Fibroblast of gingiva (primary cell): Measurements from ENCODE around the gene BRD1.
"Not testable (repeated sequence)": the region's sequence is repeated elsewhere in the genome, so short reads cannot be mapped to it uniquely, and the experiment has no call there.

Source experiments
- DNase-seq: peaks from one replicate; pipeline ENCODE4 v3.0.0-alpha.2; 2011; ENCODE audit warnings: low read depth

BRD1 gene

DNA sequence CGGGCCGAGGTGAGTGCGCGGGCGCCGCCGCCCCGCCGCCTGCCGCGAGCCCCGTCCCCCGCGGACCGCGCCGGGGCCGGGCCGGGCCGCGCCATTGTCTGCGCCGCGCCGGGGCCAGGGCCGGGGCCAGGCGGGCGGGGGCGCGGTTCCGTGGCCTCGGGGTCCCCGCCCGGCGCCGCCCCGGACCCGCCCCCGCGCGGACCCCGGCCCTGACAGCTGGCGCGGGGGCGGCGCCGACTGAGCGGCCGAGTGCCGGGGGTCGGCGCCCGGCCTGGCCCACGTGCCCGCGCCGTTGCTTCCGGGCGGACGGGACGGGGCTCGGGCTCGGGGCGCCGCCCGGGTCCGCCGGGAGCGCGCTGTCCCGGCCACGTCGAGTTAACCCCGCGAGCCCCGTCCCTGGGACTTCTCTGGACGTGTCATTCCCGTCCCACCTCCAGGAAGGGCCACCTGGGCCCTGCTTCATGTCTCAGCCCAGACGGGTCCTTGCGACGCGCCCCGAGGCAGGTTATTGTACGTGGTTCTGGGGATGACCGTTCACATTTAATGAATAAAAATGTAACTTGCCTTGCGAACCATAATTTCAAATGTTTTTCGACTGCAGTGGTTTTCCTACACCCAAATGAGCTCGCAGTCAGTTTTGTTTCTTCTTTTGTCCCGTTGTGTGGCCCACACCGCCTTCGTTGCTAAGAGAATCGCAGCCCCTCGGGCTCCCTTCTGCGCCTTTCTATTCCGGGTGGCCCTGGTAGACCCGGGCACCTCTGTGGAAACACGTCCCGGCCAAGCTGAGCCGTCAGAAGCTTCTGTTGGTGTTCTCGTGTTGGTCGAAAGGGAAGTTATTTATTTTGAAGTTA is 26.5 kb upstream of the BRD1 start:
- peak; percentile 21 for DNase-seq

DNA sequence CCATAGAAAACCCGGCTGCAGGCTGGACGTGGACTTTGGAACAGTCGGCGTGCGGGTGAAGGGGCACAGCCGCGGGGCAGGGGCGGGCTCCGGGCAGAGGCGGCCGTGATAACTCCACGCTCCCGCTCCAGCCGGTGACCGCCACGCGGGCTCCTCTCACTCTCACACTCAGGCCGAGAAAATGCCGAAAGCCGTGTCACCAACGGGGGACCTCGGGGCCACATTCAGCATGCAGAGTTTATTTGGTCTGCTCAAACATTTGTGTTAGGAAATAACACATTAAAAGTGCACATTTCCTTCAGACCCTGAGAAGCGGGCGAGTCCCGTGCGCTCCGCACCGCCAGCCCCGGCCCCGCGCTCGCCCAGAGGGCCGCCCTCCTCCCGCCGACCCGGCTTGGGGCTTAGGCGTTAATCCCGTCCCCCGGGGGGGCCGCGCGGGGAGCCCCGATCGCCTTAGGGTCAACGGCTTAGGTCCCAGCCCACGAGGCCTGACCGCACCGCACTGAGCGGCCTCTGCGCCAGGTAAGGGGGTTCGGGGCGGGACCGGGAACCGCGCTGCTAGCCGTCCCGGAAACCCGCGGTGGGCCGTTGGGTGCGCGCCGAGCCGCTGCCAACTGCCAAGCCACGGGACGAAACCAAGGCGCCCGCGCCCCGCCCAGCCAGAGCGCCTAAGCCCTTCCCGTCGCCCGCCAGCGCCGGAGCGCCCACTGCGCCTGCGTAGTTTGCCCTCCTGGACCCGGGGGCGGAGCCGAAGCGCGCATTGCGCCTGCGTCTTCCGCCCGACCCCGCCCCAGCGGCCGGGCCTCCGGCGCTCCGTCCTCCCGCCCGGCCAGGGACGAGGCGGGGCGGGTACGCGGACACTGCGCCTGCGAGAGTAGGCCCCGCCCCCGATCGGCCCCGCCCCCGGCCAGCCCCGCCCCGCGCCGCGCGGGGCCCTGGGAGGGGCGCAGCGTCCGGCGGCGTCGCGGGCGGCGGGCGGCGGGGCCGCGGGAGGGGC is 25.5 kb upstream of the BRD1 start, which contains the start of gene ZBED4:
ZBED4 (plus strand) TSS at position 947 of the 997 bp plus-strand sequence. CDS start 29,819 bp downstream, outside the sequence.
- DNase-seq: peak; percentile 95

DNA sequence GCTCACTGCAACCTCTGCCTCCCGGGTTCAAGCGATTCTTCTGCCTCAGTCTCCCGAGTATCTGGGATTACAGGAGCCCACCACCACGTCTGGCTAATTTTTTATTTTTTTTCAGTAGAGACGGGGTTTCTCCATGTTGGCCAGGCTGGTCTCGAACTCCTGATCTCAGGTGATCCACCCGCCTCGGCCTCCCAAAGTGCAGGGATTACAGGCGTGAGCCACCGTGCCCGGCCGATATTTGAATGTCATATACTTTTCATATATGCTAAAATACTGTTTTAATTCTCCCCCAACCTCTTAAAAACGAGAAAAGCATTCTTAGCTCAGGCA is 24.9 kb upstream of the BRD1 start:
- DNase-seq: not testable (repeated sequence)

DNA sequence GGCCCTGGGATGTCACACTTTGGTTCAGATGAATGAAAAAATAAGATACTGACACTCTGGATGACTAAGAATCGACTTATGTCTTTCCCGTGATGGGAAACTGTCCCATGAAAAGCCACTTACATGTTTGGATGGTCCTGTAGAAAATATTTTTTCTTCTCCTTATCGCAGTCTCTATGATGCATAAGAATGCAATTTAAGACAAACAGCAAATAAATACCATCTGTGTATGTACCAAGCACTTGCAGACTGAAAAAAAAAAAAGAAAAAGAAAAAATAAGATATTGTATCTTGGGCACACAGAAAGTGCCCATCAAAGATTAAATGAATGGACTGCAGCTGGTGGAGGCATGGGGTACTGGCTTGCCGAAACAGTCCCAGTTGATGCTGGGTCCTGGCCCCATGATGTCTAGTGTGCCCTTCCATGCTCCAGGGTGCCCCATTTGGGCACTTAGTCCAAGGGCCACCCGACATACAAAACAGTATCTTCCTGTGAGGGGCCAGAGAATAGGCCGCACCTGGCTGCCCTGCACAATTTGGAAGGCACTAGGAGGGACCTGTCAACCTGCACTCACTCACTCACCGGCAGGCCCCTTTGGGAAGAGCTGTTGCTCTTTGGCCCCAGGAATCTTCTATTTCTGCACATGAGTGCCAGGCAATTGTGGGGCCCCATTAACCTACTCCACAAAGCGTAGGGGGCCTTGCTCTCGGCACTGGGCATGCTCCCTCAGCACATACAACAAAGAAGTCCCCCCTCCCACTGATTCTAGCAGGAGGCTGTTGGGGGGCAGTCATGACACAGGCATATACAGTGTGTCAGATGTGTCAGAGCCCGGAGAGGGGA is 23.5 kb upstream of the BRD1 start:
- no peak for DNase-seq

DNA sequence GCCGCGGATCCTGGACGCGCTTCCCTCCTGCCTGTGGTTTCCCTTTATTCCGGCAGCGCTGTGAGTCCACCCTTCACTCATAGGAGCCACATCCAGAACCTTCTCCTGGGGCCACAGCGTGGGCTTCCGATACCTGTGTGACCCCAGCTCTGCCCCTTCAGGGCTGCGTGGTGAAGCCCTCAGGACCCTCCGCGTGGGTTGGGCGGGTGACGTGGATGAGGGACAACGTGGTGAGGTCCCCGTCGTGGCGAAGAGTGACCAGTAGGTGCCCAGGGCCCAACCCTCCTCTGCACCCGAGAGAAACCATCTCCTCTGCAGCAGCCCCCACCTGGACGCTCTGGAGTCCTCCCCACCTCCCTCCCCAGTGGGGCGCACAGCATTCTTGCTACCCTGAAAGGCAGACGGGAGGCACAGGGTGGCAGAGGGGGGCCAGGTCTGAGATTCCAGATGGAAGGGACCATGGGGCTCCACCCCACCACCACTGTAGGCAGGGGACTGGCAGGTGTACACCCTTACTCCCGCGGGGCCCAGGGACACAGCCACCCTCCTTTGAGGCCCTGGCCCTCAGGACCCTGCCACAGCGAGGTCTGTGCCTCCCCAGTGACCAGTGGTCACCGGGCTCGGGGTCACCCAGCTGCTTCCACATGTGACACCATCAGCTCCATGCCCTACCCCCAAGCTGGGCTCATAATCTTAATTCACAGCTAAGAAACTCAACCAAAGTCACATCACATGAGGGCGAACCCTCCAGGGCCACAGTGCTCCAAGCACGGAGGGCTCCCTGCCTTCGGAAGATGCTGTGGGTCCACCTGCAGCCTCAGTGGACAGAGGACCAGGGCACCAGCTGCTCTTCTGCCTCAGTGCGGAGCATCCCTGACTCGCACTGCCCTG is 22.6 kb upstream of the BRD1 start:
- DNase-seq: no peak

DNA sequence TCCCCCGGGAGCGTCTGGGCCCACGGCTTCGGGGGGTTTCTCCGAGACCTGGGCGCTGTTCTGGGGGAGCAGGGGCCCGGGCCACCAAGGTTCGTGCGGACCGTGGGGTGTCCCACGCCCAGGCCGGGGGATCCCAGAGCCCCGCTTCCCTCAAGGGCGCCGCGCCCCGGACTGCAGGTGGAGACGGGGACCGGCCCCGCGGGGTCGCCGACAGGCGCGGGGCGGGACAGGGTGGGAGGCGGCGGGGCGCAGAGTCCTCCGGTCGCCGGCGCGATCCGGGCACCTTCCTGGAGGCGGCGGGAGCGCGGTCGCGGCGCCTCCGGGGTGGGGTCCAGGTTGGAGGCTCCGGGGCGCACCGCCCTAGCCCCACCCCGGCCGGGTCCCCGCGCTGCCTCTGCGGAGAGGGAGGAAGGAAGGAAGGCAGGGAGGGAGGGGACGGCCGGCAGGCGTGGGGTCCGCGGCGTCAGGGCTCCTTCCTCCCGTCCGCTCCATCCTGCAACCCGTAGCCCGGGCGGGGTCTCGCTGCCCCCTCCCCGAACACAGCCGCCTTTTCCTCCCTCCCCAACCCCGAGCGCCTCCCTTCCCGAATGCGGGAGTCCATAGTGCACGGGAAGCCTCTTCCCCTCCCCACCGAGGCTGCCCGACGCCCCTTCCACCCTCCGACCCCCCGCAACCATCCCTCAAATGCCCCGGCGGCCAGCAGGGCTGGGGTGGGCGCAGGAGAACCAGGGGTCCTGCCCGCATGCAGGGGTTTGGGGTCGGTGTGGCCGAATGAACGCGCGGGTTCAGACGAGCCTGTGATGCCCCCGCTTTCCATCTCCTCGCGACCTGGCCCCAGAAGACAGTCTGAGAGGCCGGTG is 21.7 kb upstream of the BRD1 start:
- no peak for DNase-seq

DNA sequence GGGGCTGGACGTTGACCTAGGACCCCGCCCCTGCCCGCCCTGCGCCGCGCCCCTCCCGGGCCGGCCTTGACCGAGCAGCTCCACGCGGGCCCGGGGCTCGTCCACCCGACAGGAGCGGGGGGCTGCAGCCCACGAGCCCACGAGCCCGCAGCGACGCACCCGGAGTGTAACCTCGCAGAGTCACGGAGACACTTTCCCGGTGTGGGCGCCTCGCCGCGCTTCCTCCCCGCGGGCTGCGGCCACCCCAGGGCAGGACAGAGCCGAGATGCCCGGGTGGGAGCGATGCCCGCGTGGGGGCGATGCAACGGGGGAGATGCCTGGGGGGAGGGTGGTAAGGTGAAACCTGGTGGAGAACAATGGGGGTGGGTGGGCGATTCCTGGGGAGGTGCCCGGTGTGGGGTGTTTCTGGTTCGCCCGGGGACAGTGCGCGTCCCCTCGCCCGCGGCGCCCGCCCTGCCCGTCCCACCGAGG is 21.1 kb upstream of the BRD1 start:
- DNase-seq: no peak

DNA sequence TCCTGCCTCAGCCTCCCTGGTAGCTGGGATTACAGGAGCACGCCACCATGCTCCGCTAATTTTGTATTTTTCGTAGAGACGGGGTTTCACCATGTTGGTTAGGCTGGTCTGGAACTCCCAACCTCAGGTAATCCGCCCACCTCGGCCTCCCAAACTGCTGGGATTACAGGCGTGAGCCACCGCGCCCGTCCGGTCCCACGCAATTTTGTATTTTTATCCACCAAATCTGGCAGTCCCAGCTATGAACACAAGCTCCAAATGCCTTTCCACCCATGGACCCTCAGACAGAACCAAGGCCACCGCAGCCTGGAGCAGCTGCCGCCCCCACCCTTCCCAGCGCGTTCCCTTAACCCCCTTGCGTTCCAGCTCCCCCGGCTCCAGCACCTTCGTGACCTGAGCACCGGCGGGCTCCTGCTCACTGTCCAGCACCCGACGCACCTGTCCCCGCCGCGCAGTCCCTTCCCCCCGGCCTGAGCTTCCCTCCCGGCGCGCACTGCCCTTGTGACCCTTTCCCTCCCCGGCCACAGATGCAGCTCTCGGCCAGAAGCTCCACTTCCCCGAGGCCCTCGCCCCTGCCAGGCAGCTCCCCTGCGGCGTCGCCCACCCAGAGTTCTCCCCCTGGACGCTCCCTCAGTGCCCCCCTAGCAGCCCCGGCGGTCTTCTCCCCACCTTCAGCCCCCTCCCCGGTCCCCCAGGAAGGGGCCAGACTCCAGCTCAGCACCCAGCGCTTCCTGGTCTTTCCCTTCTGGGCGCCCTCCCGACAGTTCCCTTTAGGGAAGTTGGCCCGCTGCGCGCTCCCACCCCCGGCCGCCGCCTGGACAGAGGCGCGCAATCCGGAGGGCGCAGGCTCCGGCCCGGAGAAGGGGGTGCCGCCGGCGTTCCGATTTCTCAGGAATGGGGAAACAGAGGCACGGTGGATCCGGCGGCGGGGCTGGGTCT is 20.3 kb upstream of the BRD1 start:
- DNase-seq: no peak

DNA sequence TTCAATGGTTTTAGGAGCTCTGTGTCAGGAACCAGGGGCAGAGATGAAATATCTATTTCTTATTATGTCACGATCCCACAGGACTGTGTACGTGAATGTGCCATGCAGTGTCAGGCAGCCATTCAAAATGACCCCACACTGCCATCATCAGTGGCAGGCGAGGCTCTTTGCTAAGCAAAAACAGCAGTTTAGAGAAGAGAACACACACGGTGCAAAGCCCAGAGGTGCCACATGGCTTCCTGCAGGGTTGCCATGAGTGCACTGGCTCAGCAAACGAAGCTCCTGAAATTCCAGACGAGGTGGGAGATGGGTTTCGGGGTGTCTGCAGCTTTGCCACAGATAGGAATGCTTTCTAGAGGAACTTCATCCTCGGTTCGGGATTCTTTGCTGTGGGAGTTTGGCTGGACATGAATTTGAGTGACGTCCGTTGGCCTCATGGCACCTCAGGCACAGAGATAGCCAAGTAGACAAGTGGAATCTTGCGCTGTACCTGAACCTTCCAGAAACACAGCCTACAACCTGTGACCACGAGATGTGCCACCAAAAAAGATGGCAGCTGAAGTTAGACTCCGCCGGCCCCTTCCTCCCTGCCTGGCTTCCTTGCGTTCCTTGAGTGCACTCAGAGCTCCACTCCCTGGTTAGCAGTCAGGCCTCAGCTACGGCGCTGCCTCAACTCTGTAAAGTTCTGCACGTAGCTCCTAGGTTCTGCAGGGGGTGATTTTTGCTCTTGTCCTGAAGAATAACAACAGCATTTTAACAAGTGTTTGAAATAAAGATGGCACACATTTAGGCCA is 18.2 kb upstream of the BRD1 start:
- DNase-seq: no peak

DNA sequence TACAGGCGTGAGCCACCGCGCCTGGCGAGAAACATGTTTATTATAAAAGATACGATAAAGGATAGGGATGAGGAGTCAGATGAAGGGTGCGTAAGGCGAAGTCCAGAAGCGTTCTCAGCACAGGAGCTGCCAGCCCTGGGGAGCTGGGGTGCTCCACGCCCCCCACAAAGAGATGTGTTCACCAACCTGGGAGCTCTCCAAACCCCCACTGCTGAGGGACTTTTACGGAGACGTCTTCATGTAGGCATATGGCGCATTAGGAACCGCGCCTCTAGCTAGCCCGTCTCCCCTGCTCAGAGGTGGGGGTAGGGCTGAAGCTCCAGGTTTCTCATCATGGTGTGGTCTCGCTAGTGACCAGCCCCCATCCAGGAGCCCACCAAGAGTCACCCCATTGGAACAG is 17.6 kb upstream of the BRD1 start:
- no peak for DNase-seq

DNA sequence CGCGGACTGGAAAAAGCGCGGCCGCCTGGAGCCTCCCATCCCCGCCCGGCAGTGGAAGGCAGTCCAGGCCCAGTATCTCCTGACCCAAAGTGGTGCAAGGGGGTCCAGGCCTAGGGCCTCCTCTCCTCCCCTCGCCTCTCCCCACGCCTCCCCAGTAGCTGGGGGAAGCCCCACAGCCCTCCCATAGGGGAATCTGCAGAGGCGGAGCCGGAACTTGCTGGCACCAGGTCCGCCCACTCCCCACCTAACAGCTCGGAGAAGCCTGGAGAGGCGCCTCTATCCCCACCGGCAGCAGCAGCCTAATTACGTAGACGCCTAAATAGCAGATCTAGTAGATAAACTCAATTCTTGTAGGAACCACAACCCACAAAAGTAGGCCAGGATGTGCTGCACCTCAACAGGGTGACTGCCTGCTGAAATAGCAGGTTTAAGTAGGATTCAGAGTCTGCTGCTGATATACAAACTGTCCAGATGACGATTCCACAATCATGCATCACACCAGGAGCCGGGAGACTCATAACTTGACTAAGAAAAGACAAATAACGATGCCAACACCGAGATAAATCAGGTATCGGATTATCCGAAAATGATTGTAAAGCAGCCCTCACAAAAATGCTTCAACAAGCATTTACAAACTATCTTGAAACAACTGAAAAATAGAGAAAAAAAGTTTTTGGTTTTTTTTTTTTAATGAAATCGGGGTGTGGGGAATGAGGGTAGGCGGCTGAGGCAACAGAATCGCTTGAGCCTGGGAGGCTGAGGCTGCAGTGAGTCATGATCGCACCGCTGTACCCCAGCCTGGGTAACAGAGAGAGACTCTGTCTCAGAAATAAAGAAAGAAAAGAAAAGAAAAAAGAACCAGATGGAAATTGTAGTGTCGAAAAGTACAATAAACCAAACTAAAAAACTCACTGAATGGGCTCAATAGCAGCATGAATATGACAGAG is 11.4 kb upstream of the BRD1 start:
- DNase-seq: no peak

DNA sequence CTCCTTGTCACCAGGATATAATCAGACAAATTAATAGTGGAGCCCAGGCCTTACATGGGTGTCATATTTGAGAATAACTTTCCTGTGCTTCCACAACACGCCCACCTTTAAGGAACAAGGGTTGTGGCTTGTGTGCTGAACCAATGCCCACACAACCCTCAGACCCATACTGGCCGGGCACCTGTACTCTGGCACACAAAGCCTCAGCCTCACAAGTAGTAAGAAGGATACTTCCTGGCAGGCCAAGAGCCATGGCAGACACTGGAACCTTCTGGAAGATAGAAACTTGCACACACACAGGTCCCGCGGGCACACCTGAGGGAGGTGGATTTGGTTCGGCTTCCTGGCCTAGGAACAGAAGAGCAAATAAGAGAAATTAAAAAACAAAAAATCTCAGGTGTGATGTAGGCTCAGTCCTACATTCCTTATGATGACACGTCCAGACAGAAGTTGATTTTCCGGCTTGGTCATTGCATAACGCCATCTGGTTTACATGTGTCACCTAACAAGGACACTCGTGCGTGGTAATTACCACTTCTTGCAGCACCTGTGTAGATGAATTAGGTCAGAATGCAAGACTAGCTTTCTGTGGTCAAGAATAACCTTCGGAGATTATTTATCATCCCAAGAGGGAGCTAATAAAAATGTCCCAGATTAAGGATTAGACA is 5.8 kb upstream of the BRD1 start:
- DNase-seq: no peak

DNA sequence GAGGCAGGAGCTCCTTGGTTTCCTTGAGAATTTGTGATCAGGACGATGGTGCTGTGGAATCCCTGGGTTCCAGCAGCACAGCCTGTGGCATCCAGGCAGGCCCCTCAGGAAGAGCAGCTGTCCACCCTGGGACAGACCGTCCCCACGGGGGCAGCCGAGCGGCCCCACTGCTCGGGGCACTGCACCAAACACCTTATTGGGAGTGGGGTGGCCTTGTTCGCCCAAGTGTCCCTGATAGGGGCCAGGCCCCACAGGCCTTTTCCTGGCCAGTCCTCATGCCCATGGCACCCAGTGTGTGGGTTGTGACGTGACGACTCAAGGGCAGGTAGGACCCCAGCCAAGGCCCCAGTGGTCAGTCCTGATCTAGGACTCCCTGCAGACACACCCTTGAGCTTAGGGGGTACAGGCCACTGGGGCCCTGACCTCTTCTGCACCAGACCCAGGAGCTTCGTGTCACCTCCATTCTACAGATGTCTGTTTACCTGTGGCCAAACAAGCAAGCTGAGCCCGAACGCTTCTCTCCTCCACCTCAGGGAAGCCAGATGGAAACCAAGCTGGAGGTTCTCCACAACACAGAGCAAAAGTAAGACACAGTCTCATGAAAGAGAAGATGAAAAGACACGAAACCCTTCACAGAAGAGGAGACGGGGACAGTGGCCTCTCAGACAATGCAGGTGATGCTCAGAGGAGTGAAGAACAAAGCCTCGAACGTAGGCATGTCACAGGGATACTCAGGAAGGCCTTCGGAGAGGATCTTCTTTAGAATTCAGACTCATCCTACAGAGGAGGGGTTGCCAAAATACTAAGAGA is 1.6 kb upstream of the BRD1 start:
- no peak for DNase-seq

DNA sequence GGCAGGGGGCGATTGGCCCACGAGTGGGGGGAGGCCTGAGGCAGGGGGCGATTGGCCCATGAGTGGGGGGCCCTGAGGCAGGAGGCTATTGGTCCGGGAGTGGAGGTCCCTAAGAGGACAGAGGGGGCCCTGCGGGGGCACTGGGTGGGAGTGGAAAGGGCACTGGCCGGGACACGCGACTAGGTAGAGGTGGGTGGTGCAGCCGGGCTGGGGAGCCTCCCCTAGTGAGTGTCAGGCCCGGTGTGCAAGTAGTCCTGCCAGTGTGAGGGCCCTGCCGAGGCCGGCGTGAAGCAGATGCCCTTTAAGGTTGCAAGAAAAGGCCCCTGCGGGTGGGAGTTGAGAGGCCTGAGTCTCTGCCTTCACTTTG is 909 bp upstream of the BRD1 start:
- no peak for DNase-seq

DNA sequence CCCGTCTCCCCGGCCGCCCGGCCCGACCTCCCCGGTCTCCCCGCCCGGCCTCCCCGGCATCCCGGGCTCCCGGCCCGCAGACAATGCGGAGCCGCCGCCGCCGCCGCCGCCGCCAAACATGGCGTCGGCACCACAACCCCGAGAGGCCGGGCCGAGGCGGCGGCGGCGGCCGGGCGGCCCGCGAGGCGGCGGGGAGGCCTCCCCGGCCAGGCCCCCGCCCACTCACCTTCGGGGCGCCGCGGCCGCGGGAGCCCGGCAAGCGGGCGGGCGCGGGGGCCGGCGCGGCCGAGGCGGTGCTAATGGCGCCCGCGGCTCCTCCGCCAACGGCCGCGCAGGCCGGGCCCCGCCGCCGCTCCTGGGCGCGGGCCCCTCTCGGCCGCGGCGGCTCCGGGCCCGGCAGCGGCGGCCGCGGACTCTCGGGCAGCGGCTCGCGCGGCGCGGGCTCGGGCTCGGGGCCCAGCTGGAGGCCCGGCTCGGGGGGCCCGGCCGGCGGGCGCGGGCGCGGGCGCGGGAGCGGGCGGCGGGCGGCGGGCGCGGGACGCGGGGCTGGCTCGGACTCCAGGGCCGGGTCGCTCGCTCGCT is 311 bp downstream of the BRD1 start:
- DNase-seq: peak; percentile 29
